Measurements from ENCODE around the gene ECI1. TPM values are rescaled to one million over a fixed set of nuclear protein-coding genes. Genes with fewer than 3 reads are reported as not detected.
A peak's percentile ranks its signal among the peaks of the same experiment; 100 is the strongest.
"Not testable (repeated sequence)": the region's sequence is repeated elsewhere in the genome, so short reads cannot be mapped to it uniquely, and the experiment has no call there.

The ECI1 gene
- total RNA-seq, 3 donors from 2014 or later = 45.4 to 66.2 (median 63.8) TPM

DNA sequence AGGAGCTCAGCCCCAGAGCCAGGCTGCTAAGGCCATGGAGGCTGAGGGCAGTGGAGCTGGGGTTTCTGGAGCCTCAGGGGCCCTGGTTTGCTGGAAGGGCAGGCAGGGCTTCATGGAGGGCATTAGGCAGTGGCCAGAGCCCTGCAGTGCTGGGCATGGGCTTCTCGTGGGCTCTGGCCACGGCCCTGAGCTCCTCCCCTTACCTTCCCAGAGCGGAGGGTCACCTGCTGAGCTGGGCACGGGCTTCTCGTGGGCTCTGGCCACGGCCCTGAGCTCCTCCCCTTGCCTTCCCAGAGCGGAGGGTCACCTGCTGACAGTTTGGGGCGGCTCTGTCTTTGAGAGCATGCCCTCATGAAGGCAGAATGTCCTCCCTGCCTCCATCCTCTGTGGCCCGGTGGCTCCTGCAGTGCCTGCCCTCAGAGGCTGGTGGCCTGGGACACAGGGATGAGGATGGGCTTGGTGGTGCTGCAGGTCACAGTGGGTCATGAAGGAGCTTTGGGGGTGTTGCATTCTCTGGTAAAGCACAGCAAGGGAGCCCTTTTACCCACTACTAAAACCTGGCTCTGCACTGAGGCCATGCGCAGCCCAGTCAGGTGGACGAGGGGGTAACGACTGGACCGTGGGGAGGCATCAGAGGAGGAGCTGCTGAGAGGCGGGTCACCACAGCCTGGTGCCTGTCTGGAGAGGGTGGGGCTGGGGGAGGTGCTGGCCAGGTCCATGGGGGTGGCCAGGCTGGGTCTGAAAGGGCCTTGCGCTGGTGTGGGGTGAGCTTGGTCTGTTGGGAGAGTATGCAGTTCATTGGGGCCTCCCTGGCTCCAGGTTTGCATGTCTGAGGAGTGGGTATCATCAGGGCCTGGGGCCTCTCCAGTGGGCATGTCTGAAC is 19.4 kb upstream of the ECI1 start:
- Histone ChIP-seq H3K27me3 (no peaks in the 10 kb centered on the region), H3K36me3 (no peaks in the 10 kb centered on the region), H3K4me3 (no peak overlapping the region), H3K4me1 (peaks cover 6 to 10% of the 10 kb centered on the region in 2 donors), H3K9me3 (no peaks in the 10 kb centered on the region), H3K27ac (no peak overlapping the region)
- no peak for DNase-seq (ENCODE audit: low spot score in 2 of 2)
- TF ChIP-seq, protein P1, sequence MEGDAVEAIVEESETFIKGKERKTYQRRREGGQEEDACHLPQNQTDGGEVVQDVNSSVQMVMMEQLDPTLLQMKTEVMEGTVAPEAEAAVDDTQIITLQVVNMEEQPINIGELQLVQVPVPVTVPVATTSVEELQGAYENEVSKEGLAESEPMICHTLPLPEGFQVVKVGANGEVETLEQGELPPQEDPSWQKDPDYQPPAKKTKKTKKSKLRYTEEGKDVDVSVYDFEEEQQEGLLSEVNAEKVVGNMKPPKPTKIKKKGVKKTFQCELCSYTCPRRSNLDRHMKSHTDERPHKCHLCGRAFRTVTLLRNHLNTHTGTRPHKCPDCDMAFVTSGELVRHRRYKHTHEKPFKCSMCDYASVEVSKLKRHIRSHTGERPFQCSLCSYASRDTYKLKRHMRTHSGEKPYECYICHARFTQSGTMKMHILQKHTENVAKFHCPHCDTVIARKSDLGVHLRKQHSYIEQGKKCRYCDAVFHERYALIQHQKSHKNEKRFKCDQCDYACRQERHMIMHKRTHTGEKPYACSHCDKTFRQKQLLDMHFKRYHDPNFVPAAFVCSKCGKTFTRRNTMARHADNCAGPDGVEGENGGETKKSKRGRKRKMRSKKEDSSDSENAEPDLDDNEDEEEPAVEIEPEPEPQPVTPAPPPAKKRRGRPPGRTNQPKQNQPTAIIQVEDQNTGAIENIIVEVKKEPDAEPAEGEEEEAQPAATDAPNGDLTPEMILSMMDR (IDR thresholded peaks at IDR 0.05) = no peak
- intact Hi-C loops (cut with DNase I; ENCODE audit: low total_unique reads) = no loop called here

DNA sequence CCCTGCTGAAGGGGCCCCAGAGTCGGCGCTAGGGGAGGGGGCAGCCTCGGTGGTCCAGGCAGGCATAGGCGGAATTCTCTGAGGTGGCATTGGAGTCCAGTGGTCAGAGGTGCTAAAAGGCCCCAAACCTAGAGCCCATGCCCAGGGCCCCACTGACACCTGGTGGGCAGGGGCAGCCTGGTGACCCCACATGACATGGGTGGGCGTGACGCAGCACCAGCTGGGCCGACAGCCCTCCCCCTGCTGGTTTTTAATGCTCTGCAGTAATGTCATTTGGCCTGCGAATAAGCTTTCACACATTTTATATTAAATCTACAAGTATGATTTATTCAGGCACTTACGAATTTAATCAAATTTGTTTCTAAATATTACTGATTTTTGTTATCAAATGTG is 18.7 kb upstream of the ECI1 start:
- intact Hi-C loops (cut with DNase I; ENCODE audit: low total_unique reads) = no loop called here
- Histone ChIP-seq H3K4me1 (peaks cover 6 to 10% of the 10 kb centered on the region in 2 donors), H3K27ac (no peak overlapping the region)

DNA sequence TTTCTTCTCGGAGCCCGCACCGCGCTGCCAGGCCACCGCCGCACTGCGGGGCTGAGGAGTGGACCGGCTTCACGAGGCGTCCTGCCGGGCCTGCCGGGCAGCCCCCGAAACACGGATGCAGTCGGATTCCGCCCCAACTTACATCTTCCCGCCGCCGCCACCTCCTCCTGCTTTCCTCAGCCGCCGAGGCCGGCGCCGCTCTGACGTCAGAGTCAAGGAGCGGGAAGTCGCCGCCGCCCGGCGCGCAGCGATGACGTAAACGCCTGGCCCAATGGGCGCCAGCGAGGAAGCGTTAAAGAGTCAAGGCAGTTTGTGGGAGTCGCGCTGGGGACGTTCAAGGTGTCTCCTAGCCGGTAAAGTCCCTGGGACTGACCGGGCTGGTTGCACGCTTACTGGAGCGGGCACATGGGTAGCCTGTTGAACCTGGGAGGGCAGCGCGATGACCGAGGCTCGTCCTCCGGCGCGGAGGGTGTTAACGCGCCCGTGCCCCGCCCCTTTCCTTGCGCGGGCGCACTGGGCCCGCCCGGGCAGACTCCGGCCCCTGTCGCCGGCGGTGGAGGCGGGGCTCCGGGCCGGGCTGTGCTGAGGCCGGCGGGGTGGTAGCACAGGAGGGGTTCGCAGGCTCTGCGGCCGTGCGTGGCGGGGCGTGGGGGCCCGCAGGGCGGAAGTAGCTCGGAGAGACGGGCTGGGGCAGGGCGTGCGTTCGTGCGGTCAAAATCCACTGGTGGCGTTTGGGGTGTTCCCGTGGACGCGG is 16.7 kb upstream of the ECI1 start, which contains the start of gene RNPS1:
Gene RNPS1, minus strand, starts transcription at position 214 of the 754 bp plus-strand sequence. CDS start 3,483 bp downstream, outside the sequence.
- no peaks in the 10 kb centered on the region for H3K36me3 ChIP-seq
- H3K4me3 ChIP-seq = peak within 1 kb of the TSS; percentile 87 to 89 (median 88)
- peaks cover 6 to 10% of the 10 kb centered on the region in 2 donors for H3K4me1 ChIP-seq
- no peaks in the 10 kb centered on the region for H3K27me3 ChIP-seq
- no peaks in the 10 kb centered on the region for H3K9me3 ChIP-seq
- peak within 1 kb of the TSS; percentile 95 to 97 for H3K27ac ChIP-seq
- TF ChIP-seq POLR2A (IDR thresholded peaks at IDR 0.05) (peak; percentile 100), POLR2AphosphoS5 (IDR thresholded peaks at IDR 0.05) (peak; percentile 100)
- TF ChIP-seq, protein P1 (IDR thresholded peaks at IDR 0.05) = peak; percentile 16 to 36 (median 16)
- intact Hi-C loops (cut with DNase I; ENCODE audit: low total_unique reads) = no loop called here
- peak; percentile 93 to 94 for DNase-seq (ENCODE audit: low spot score in 2 of 2)

More for the DNA sequence above, 18.7 kb upstream of the ECI1 start:
- no peaks in the 10 kb centered on the region for H3K27me3 ChIP-seq
- H3K4me3 ChIP-seq = no peak overlapping the region
- H3K9me3 ChIP-seq = no peaks in the 10 kb centered on the region
- TF ChIP-seq POLR2A (IDR thresholded peaks at IDR 0.05) (no peak), POLR2AphosphoS5 (IDR thresholded peaks at IDR 0.05) (no peak)
- TF ChIP-seq, protein P1 (IDR thresholded peaks at IDR 0.05) = no peak
- no peak for DNase-seq (ENCODE audit: low spot score in 2 of 2)
- H3K36me3 ChIP-seq = no peaks in the 10 kb centered on the region

DNA sequence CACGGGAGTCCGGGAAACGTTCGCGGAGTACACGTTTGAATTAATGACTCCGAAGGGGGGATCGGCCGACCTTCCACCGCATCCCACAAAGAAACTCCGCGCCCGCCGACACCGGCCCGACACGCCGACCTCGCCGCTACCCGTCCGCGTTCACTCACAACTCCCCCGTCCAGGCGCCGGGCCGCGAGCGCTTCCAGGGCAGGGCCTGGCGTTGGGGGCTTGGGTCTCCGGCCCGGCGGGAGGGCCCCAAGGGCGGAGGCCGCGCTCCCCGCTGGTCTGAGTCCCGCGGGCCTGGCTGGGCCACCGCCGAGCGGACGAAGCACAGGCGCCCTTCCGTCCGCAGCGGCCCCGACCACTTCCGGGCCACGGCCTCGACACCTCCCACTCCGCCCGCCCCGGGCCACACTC is 16.1 kb upstream of the ECI1 start:
- peak overlapping the region; percentile 95 to 97 for H3K27ac ChIP-seq
- H3K27me3 ChIP-seq; H3K36me3 ChIP-seq; H3K9me3 ChIP-seq; DNase-seq (ENCODE audit: low spot score in 2 of 2); intact Hi-C loops (cut with DNase I; ENCODE audit: low total_unique reads): not testable (repeated sequence)
- peaks cover 6 to 10% of the 10 kb centered on the region in 2 donors for H3K4me1 ChIP-seq
- H3K4me3 ChIP-seq = peak overlapping the region; percentile 87 to 89 (median 88)

DNA sequence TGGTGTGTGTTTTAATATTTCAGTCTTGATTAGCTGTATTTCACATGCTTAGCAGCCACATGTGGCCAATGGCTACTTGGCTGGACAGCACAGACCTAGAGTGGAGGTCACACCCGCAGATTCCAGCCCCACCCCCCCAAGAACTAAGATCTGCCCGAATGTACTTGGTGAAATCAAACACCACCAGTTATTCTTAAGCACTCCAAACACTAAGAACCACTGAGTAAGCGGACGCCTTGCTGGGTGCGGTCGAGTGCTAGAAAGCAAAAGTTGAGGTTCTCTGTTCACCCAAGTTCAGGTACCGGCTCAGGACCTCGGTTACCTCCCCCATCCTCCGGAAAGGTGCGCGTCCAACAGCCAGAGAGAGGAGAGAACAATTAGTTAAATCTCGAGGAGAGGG is 15.5 kb upstream of the ECI1 start:
- H3K9me3 ChIP-seq; H3K27me3 ChIP-seq; DNase-seq (ENCODE audit: low spot score in 2 of 2); intact Hi-C loops (cut with DNase I; ENCODE audit: low total_unique reads); H3K36me3 ChIP-seq: not testable (repeated sequence)
- Histone ChIP-seq H3K4me1 (peaks cover 6 to 10% of the 10 kb centered on the region in 2 donors), H3K27ac (peak overlapping the region in 1 of 2 donors; percentile 95), H3K4me3 (peak overlapping the region; percentile 87 to 89 (median 88))

DNA sequence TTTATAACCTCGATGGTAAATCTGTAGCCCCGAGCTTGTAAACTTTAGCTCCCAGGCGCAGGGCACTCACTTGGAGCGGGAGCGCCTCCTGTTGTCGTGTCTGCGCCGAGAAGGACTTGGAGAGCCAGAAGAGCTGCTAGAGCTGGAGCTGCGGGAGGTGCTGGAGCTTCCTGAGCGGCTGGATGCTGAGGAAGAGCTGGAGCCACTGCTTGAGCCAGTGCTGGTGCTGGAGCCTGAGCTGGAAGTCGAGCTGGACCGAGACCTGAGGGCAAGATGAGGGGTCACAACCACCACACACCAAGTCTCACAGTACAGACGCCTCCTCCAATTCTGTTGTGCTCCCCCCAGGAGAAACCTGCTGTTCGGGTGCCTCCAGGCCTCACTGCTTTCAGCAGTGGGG is 11.6 kb upstream of the ECI1 start:
- H3K36me3 ChIP-seq; intact Hi-C loops (cut with DNase I; ENCODE audit: low total_unique reads): not testable (repeated sequence)

More for the DNA sequence above, 11.6 kb upstream of the ECI1 start:
- H3K9me3 ChIP-seq; DNase-seq (ENCODE audit: low spot score in 2 of 2); H3K27me3 ChIP-seq; H3K27ac ChIP-seq; H3K4me3 ChIP-seq; H3K4me1 ChIP-seq: not testable (repeated sequence)
